Natural killer cell (primary cell): ENCODE data around the gene WDR77. TPM values are rescaled to one million over a fixed set of nuclear protein-coding genes. Genes with fewer than 3 reads are reported as not detected.

Experiments
- ATAC-seq, 3 donors: fragments of 150-1000 bp in 2 of 3; fragments of 200-7000 bp in 1 of 3; cut with Tn5 transposase; 1 replicate in 1 of 3; 2 replicates in 2 of 3; pipeline ENCODE4 v1.10.0; 2021; ENCODE audit warnings: mild to moderate bottlenecking in 2 of 3, moderate library complexity in 2 of 3
- DNase-seq, 2 donors: peaks; one replicate each; pipeline versions ENCODE4 v3.0.0 to v3.0.0-alpha.2; 2013 to 2021; ENCODE audit warnings: mixed read lengths in 1 of 2
- H3K27ac ChIP-seq: one replicate; pipeline ENCODE4 v1.5.1; 2013; ENCODE audit warnings: mild to moderate bottlenecking, low read length
- H3K27me3 ChIP-seq: one replicate; pipeline ENCODE4 v1.6.1; 2013; ENCODE audit warnings: low read length; ENCODE audit not compliant: control insufficient read depth, insufficient read depth
- H3K36me3 ChIP-seq: one replicate; pipeline ENCODE4 v1.6.1; 2013; ENCODE audit warnings: low read length; ENCODE audit not compliant: control insufficient read depth, insufficient read depth
- H3K4me1 ChIP-seq: one replicate; pipeline ENCODE4 v1.6.1; 2013; ENCODE audit warnings: low read length; ENCODE audit not compliant: control insufficient read depth, insufficient read depth
- H3K4me3 ChIP-seq: one replicate; pipeline ENCODE4 v1.5.1; 2013; ENCODE audit warnings: low read length
- H3K9me3 ChIP-seq: one replicate; pipeline ENCODE4 v1.6.1; 2013; ENCODE audit warnings: low read length; ENCODE audit not compliant: control insufficient read depth, insufficient read depth
- H3K27ac Mint-ChIP-seq, 2 donors: one replicate each; pipeline ENCODE4 v1.8.0; 2022; ENCODE audit warnings: mild to moderate bottlenecking in 2 of 2, mixed read lengths in 2 of 2, moderate library complexity in 1 of 2
- H3K27me3 Mint-ChIP-seq, 2 donors: one replicate each; pipeline ENCODE4 v1.8.0; 2022; ENCODE audit warnings: low read depth in 2 of 2, mixed read lengths in 2 of 2
- H3K36me3 Mint-ChIP-seq: one replicate; pipeline ENCODE4 v1.8.0; 2022; ENCODE audit warnings: mixed read lengths
- H3K4me1 Mint-ChIP-seq, 2 donors: one replicate each; pipeline ENCODE4 v1.8.0; 2022; ENCODE audit warnings: mixed read lengths in 2 of 2
- H3K4me3 Mint-ChIP-seq: one replicate; pipeline ENCODE4 v1.8.0; 2022; ENCODE audit warnings: mild to moderate bottlenecking, moderate library complexity, mixed read lengths
- H3K9me3 Mint-ChIP-seq, 2 donors: one replicate each; pipeline ENCODE4 v1.8.0; 2022; ENCODE audit warnings: mixed read lengths in 2 of 2
- WGBS: methylation state at CpG from one replicate; pipeline ENCODE4 v1.1.7; 2013; ENCODE audit warnings: missing lambda C conversion rate; ENCODE audit not compliant: insufficient coverage; 5-methylcytosine and 5-hydroxymethylcytosine counted together
- intact Hi-C: fragments of 100-400 bp; cut with micrococcal nuclease; formaldehyde crosslinking; loops from one replicate; pipeline ENCODE4 v1.14.2; 2022
- total RNA-seq, 4 donors: library from RNA; stranded (reverse); fragments of 120-200 nt in 1 of 4; gene quantifications; one replicate each; pipeline versions ENCODE4 v1.2.3 to v1.2.4, GENCODE V29; 2013 to 2022
- TF ChIP-seq, protein P1 (sequence below): fragments of 200-600 bp; IDR thresholded peaks from one replicate; pipeline ENCODE4 v1.8.0; 2022; ENCODE audit warnings: antibody characterized with exemption

WDR77 gene
- total RNA-seq, 3 donors from 2014 or later (not counting 1 experiment from before 2014, with no cell fraction given): 15.5 to 20.8 (median 17.8) TPM

DNA sequence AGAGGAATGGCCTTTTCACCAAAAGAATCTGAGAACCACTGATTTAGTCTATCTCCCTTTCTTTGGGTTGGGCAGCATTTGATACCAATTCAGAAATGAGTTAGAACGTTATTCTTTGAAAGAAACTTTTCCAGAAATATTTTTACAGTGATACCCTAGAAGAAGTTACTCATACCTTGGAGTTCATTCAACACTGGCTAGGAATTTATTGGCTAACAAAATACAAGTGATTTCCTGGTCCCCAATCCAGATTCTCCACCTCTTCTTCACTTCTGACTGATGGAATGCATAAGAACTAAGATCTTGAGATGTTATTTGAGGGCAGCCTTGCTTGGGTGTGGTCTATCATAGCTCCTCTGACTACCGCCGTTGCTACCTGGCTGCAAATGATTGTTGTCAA lies 34.1 kb upstream of the WDR77 start:
- H3K27me3 ChIP-seq: no peaks in the 10 kb centered on the region
- no peak overlapping the region for H3K4me3 ChIP-seq
- DNase-seq (no peak), ATAC-seq (no peak)
- peaks cover 3% of the 10 kb centered on the region for H3K4me1 ChIP-seq
- no peak overlapping the region for H3K27ac ChIP-seq
- Mint-ChIP-seq H3K36me3 (peaks cover 5% of the 10 kb centered on the region), H3K9me3 (no peaks in the 10 kb centered on the region), H3K27me3 (no peaks in the 10 kb centered on the region), H3K4me1 (peaks cover 13 to 24% of the 10 kb centered on the region in 2 donors), H3K27ac (no peak overlapping the region), H3K4me3 (no peak overlapping the region)
- no peaks in the 10 kb centered on the region for H3K9me3 ChIP-seq
- intact Hi-C loops: no loop called here
- TF ChIP-seq, protein P1, sequence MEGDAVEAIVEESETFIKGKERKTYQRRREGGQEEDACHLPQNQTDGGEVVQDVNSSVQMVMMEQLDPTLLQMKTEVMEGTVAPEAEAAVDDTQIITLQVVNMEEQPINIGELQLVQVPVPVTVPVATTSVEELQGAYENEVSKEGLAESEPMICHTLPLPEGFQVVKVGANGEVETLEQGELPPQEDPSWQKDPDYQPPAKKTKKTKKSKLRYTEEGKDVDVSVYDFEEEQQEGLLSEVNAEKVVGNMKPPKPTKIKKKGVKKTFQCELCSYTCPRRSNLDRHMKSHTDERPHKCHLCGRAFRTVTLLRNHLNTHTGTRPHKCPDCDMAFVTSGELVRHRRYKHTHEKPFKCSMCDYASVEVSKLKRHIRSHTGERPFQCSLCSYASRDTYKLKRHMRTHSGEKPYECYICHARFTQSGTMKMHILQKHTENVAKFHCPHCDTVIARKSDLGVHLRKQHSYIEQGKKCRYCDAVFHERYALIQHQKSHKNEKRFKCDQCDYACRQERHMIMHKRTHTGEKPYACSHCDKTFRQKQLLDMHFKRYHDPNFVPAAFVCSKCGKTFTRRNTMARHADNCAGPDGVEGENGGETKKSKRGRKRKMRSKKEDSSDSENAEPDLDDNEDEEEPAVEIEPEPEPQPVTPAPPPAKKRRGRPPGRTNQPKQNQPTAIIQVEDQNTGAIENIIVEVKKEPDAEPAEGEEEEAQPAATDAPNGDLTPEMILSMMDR: no peak
- peaks cover 7% of the 10 kb centered on the region for H3K36me3 ChIP-seq
- 88% methylated on average over 3 of the region's 3 CpGs for WGBS

DNA sequence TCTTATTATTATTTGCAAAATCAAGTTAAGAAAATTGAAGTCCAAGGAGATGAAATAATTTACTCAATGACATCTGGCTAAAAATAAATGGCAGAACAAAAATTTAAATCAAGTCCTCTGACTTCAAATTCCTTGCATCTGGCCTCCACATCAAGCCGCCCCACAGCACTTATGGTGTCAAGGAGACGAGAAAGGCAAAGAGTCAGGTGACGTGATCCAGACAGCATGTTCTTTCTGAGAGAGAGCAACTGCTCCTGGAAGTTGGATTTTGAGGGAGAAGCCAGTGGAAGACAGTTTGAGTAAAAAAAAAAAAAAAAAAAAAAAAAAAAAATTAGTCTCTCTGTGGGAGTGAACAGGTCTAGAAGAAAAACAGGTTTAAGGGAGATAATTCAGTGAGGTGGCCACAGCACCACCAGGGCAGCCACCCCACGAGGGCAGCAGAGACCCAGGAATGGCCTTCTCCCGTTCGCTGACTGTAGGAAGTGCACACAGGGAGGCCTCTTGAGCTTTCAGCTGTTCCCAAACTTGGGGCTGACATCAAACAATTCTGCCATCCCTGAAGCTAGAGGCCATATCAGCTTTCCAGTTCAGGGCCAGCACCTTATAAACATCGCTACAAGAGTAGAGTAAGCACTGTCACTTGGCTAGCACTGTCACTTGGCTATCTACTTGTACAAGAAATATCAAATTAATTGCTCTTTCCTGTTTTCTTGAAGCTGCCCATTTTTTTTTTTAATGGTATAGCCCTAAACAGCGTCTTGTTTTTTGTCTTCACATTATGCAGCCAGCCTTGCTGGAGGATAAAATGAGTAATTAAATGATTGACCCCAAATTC lies 32.5 kb upstream of the WDR77 start:
- peaks cover 19% of the 10 kb centered on the region for H3K4me1 ChIP-seq

DNA sequence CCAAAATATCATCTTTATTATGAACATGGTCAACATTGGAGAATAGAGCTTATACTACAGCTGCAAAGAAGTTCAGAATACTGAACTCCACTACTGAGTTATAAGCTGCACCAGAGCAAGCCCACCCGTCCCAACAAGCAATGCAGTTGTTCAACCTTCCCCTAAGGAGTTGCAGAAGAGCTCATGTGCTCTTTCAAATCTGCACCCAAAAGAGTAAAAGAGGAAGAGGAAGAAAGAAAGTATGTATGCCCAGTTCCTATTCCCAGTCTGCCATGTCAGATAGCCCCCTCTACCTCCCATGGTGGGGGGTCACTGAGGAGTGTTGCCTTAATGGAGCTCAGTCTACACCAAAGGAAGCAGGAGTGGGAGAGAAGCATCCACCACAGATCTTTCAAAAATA lies 31.6 kb upstream of the WDR77 start:
- Histone ChIP-seq H3K4me1 (peaks cover 28% of the 10 kb centered on the region), H3K27ac (no peak overlapping the region), H3K4me3 (no peak overlapping the region), H3K9me3 (no peaks in the 10 kb centered on the region), H3K27me3 (no peaks in the 10 kb centered on the region), H3K36me3 (peaks cover 15% of the 10 kb centered on the region)
- WGBS: 80% methylated on average over 1 of the region's 1 CpG
- TF ChIP-seq, protein P1: no peak
- H3K4me3 Mint-ChIP-seq: no peak overlapping the region
- H3K4me1 Mint-ChIP-seq: peaks cover 38 to 49% of the 10 kb centered on the region in 2 donors
- intact Hi-C loops: no loop called here
- no peaks in the 10 kb centered on the region for H3K27me3 Mint-ChIP-seq
- peaks cover 12% of the 10 kb centered on the region for H3K36me3 Mint-ChIP-seq
- H3K27ac Mint-ChIP-seq: no peak overlapping the region
- H3K9me3 Mint-ChIP-seq: no peaks in the 10 kb centered on the region
- no peak for DNase-seq
- no peak for ATAC-seq

More for the DNA sequence above, 32.5 kb upstream of the WDR77 start:
- Mint-ChIP-seq H3K9me3 (no peaks in the 10 kb centered on the region), H3K36me3 (peaks cover 12% of the 10 kb centered on the region), H3K4me3 (no peak overlapping the region), H3K27me3 (no peaks in the 10 kb centered on the region), H3K4me1 (peaks cover 28 to 40% of the 10 kb centered on the region in 2 donors), H3K27ac (no peak overlapping the region)
- Histone ChIP-seq H3K36me3 (peaks cover 15% of the 10 kb centered on the region), H3K27me3 (no peaks in the 10 kb centered on the region), H3K9me3 (no peaks in the 10 kb centered on the region), H3K4me3 (no peak overlapping the region), H3K27ac (no peak overlapping the region)
- ATAC-seq (peak; percentile 68 to 77 (median 72)), DNase-seq (peak; percentile 36 to 73)
- WGBS: 61% methylated on average over 8 of the region's 8 CpGs
- intact Hi-C loops: no loop called here
- TF ChIP-seq, protein P1: peak; percentile 34
